ENCODE data around the gene SLC25A27.

SLC25A27 gene

DNA sequence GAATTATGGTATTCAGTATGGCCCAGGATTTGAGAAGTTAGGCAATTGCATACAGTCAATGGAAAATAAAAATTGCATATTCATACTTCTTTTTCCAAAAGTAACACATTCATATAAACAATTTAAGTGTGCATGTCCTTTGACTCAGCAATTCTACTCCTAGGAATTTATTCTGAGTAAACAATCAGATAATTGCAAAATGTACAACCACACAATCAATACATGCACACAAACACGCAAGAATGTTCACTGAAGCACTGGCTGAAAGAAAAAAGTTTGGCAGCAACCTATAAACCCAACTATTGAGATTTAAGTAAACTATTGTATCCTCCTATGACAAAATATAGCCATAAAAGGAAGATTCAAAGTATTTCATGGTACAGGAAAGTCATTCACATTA is 1.8 kb upstream of the SLC25A27 start:
- peak; percentile 96 for DNase-seq (ENCODE audit: low read depth)

DNA sequence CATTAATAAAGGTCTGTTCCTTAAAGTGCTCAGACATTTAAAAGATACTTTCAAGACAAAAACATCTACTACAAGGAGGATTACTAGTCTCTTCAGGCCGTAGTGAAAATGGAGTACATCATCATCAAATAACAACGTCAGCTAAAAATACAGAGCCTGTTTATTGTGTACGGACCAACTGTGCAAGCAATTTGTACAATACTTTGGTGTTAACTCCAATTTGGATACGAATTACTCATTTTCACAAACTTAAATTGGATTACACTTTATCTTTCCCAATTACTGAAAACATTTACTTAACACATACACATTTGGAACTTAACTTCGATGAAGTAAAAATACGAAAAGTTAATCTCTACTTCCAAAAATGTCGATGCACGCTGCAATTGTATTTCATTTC is 959 bp upstream of the SLC25A27 start:
- no peak for DNase-seq (ENCODE audit: low read depth)

GRCh38 chr6:46652232-46652602 is 558 bp upstream of the SLC25A27 start:
- DNase-seq (ENCODE audit: low read depth): no peak

GRCh38 chr6:46653439-46654195 is 842 bp downstream of the SLC25A27 start:
- no peak for DNase-seq (ENCODE audit: low read depth)

DNA sequence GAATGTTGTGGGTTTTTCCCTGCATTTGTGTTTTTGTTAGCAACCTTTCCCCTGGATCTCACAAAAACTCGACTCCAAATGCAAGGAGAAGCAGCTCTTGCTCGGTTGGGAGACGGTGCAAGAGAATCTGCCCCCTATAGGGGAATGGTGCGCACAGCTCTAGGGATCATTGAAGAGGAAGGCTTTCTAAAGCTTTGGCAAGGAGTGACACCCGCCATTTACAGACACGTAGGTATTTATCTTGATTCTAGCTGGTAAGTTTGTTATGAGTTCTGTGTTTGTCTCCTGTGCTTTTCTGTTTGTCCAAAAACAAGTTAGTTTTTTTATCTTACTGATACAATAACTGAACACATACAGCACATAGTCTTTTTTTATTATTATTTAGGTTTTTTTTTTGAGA is 3.0 kb downstream of the SLC25A27 start:
- DNase-seq (ENCODE audit: low read depth): no peak

DNA sequence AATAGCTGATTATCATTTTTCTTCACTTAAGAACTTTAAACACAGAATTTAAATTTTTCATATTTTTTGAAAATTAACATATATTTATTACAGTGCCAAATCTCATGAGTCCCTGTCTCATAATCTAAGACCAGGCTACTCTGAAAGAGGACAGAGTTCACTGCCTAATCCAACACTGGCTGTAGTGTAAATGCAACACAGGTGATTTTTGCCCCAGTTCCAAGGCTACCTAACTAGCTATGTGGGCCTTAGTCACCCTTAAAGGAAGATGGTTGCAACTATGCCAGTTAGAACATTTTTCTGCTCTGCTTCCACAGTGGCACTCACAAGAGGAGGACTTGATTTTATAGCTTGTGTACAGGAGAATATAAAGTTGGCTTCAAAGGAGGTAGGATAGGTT is 4.9 kb downstream of the SLC25A27 start:
- DNase-seq (ENCODE audit: low read depth): no peak

DNA sequence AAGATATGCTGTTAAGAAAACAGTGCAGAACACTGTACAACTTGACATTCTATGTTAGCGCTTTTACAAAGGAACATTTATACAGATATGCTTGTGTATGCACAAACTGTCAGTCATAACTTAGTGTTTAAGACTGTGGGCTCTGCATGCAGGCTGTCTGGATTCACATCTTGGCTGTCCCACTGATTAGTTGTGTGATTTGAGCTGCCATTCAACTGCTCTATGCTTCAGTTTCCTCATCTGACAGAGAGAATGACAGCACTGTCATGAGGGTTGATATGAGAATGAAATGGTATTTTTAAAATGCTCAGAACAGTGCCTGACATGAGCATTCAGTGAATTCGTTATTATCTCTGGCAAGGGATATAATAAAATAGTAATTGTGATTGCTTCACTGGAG is 8.7 kb downstream of the SLC25A27 start:
- DNase-seq (ENCODE audit: low read depth): no peak

DNA sequence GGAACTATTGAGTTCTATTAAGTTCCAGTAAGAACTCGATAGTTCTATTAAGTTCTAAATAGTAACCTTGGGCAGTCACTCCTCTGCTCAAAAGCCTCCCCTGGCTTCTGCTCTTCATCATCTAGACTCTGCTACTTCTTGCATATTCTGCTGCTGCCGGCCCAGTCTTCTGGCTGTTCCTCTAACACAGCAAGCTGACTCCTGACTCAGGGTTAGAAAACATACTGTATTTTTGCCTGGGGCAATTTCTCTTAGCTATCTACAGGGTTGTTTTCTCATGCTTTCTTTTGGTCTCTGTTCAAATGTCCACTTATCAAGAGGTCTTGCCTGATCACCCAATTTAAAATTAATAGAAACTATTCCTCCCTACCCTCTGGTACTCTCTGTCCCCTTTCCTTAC is 14.6 kb downstream of the SLC25A27 start:
- no peak for DNase-seq (ENCODE audit: low read depth)

DNA sequence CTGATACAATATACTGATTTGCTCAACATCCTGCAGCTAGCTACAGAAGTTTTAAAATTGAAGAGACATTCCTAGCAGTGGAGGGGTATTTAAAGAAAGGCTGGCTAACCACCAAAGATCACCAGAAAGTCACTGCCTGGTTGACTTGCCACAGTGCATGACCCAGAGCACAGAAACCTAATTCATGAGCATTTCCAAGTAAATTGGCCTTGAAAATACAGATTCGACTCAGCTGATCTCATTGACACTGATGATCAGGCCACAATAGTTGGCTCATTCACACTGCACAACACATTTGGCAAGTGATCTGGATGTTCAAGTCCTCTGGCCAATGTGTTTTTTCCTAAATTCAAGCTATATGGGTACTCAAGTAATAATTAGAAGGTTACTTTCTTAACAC is 21.6 kb downstream of the SLC25A27 start:
- DNase-seq (ENCODE audit: low read depth): no peak

DNA sequence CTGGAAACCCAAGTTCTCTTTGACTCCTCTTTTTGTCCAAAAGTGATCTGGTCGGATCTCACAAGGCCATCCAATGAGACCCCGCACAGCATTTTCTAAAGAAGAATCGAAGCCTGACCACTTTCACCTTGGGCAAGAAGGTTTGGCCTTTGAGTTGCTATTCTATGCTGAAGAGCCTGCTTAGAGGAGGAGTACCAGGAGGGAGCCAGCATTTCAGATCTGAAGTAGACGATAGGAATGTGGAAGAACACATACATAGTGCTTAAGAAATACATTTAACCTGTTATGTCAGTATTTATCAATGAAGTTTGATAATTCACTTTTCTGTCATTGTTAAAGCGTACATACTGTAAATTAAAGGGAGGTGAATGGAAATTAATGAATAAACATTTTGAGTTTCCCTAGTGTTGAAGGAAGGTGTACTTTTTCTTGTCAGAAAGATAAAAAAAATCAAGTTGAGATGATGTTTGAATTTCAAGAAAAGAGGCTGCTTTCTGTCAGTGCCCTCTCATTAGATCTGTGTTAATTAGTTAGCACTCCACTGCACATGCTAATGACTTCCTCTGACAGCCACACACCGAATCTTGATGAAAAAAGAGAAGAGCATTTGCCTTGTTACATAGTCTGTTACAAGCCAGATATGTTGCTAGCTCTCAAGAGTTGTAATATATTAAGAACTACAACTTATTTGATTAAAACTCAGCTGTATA is 24.0 kb downstream of the SLC25A27 start:
- DNase-seq (ENCODE audit: low read depth): no peak

GRCh38 chr6:46677314-46677654 is 24.5 kb downstream of the SLC25A27 start:
- DNase-seq (ENCODE audit: low read depth): no peak

GRCh38 chr6:46684771-46685170 is 32.0 kb downstream of the SLC25A27 start:
- no peak for DNase-seq (ENCODE audit: low read depth)

- no peak for DNase-seq (ENCODE audit: low read depth)
These were observed 34.9 kb downstream of the SLC25A27 start, which contains the start of gene TDRD6 for GRCh38 chr6:46687619-46688097. Gene TDRD6, plus strand, starts transcription at chr6:46687885. Its CDS starts 244 bp downstream, at chr6:46688129.

- DNase-seq (ENCODE audit: low read depth): no peak
These were observed 35.6 kb downstream of the SLC25A27 start for GRCh38 chr6:46688117-46688965.

DNA sequence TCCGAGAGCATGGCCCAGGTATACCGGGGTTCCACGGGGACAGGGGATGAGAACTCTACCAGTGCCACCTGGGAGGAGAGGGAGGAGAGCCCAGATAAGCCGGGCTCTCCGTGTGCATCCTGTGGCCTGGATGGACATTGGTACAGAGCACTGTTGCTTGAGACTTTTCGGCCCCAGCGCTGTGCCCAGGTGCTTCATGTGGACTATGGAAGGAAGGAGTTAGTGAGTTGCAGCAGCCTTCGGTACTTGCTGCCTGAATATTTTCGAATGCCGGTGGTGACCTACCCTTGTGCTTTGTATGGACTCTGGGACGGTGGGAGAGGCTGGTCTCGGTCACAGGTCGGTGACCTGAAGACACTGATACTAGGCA is 36.2 kb downstream of the SLC25A27 start:
- DNase-seq (ENCODE audit: low read depth): no peak

DNA sequence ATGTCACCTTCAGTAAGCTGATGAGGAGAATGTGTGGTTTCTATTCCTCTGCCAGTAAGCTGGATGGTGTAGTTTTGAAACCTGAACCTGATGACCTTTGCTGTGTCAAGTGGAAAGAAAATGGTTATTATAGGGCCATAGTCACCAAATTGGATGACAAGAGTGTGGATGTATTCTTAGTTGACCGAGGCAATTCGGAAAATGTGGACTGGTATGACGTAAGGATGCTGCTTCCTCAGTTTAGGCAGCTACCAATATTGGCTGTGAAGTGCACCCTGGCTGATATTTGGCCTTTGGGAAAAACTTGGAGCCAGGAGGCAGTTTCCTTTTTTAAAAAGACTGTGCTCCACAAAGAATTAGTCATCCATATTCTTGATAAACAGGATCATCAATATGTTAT is 36.9 kb downstream of the SLC25A27 start:
- no peak for DNase-seq (ENCODE audit: low read depth)

DNA sequence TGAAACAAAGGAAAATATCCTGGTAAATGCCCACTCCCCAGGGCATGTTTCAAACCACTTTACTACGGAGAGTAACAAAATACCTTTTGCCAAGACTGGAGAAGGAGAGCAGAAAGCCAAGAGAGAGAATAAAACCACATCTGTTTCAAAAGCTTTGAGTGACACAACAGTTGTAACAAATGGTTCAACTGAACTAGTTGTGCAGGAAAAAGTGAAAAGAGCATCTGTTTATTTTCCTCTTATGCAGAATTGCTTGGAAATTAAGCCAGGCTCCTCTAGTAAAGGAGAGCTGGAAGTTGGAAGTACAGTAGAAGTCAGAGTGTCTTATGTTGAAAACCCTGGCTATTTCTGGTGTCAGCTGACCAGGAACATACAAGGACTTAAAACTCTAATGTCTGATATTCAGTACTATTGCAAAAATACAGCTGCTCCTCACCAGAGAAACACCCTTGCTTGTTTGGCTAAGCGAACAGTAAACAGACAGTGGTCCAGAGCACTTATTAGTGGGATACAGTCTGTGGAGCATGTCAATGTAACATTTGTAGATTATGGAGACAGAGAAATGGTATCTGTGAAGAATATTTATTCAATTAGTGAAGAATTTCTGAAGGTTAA is 37.5 kb downstream of the SLC25A27 start:
- DNase-seq (ENCODE audit: low read depth): no peak

DNA sequence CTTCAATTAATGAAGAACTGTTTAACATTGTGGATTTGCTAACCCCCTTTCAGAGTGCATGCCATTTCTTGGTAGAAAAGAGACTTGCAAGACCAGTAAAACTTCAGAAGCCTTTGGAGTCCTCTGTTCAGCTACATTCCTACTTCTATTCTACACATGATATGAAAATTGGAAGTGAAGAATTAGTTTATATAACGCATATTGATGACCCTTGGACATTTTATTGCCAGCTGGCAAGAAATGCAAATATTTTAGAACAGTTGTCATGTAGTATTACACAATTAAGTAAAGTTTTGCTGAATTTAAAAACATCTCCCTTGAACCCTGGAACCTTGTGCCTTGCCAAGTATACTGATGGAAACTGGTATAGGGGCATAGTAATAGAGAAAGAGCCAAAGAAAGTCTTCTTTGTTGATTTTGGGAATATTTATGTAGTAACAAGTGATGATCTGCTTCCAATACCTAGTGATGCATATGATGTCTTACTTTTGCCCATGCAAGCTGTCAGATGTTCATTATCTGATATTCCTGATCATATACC is 38.2 kb downstream of the SLC25A27 start:
- no peak for DNase-seq (ENCODE audit: low read depth)

GRCh38 chr6:46699970-46700369 is 47.2 kb downstream of the SLC25A27 start:
- no peak for DNase-seq (ENCODE audit: low read depth)

DNA sequence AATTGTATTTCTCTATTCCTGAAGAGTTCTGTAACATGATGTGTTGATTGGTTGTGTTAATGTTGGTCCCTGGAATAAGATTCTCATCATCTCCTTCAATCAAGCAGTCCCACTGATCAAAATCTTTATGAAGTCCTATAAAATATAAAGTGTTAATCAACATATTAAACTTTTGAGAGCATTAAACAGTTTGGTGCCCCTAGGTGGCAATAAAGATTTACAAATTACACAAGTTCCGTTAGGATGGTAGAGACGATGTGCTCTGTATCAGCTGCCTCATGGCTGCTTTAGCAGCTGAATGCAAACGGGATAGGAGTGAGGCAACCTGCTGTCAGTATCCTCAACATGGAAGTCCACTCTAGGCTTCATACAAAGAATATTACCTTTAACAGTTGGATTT is 51.8 kb downstream of the SLC25A27 start:
- DNase-seq (ENCODE audit: low read depth): no peak

DNA sequence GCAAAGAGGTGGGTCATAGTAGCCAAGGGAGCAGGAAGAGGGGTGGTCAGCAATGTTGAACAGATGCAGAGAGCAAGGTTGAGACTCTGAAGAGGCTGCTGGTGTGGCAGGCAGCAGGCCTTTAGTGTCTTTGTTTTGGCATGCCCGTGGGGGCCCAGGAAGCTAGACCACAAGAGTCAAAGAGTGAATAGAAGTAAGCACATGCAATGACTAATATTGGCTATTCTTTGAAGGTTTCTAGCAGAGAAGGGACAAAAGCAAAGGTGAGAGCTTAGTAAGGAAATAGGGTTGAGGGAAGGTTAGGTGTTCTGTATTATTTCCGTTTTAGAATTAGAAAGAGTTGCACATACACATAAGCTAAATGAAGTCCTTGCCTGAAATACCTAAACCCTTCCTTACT is 53.7 kb downstream of the SLC25A27 start:
- DNase-seq (ENCODE audit: low read depth): no peak

- no peak for DNase-seq (ENCODE audit: low read depth)
These were observed 58.7 kb downstream of the SLC25A27 start for GRCh38 chr6:46711491-46711890.

All from fibroblast of gingiva (primary cell).